ENCODE data around the gene FAM167B.
"Not testable (repeated sequence)": the region's sequence is repeated elsewhere in the genome, so short reads cannot be mapped to it uniquely, and the experiment has no call there.

FAM167B gene

DNA sequence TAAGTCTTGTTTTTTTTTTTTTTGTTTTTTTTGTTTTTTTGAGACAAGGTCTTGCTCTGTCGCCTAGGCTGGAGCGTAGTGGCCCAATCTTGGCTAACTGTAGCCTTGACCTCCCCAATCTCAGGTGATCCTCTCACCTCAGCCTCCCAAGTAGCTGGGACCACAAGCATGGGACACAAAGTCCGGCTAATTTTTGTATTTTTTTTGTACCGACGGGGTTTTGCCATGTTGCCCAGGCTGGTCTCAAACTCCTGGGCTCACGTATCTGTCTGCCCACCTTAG lies 10.1 kb downstream of the FAM167B start:
- DNase-seq (ENCODE audit: low read depth in 2 of 2): no peak

DNA sequence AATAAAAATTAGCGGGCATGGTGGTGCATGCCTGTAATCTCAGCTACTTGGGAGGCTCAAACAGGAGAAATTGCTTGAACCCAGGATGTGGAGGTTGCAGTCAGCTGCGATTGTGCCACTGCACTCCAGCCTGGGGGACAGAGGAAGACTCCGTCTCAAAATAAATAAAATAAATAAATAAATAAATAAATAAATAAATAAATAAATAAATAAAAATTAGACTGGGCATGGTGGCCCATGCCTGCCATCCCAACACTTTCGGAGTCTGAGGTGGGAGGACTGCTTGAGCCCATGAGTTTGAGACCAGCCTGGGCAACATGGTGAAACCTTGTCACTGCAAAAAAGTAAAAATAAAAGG lies 16.2 kb downstream of the FAM167B start:
- DNase-seq (ENCODE audit: low read depth in 2 of 2): not testable (repeated sequence)

DNA sequence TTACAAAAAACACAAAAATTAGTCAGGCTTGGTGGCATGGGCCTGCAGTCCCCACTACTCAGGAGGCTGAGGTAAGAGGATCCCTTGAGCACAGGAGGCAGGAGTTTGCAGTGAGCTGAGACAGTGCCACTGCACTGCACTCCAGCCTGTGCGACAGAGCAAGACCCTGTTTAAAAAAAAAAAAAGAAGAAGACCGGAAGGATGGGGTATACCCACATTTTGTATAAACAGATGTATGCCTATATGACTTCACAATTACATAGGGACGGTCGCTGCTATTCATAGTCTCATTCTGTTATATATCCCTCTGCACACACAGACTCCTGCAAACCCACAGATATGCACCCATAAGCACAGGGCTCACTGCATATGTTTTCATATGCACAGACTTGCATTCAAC lies 16.7 kb downstream of the FAM167B start:
- DNase-seq (ENCODE audit: low read depth in 2 of 2): no peak

DNA sequence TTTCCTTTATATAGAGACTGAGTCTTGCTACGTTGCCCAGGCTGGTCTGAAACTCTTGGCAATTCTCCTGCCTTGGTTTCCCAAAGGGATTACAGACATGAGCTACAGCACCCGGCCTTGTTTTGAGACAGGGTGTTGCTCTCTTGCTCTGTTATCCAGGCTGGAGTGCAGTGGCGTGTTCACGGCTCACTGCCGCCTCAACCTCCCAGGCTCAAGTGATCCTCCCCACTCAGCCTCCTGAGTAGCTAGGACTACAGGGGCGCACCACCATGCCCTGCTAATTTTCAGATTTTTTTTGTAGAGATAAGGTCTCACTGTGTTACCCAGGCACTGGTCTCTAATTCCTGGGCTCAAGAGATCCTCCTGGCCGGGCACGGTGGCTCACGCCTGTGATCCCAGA lies 18.8 kb downstream of the FAM167B start:
- no peak for DNase-seq (ENCODE audit: low read depth in 2 of 2)

DNA sequence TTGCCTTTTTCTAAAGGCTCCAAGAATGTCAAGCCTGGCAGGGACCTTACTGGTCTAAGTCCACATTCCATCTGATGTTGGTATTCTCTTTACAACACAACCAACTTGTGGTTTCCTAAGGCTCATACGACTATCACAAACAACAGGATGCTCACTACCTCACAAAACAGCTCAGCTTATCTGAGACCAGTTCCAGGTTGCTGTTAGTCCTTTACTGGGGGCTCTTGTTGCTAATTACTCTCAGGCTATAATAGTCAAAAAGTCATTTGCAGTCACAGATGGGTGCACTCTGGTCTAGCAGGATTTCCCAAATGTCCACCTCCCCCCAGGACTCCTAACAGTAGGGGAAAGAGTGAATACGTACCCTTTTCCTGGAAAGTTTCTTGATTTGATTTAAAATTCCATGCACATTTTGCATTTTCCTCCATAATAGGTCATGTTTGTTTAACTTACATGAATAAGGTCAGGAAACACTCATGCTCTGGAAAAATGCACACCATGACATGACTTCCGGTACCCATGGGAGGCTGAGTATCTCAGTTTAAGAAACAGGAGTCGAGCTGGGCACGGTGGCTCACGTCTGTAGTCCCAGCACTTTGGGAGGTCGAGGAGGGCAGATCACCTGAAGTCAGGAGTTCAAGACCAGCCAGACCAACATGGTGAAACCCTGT lies 20.0 kb downstream of the FAM167B start:
- no peak for DNase-seq (ENCODE audit: low read depth in 2 of 2)

DNA sequence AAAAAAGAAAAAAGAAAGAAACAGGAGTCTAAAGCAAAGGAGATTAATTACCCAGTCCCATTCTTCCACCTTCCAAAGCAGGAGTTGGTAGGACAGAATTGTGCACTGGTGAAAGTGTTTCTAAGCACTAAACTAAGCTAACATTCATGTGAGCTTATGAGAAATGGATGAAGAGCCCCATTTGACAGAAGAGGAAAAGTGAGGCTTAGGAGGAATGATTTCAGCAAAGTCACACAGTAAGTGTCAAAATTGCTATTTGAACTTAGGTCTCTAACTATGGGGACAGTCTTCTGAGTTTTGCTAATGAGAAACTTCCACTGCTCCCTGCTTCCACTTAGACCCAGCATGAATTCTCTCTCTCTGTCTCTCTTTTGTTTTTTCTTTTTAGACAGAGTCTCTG lies 22.7 kb downstream of the FAM167B start:
- DNase-seq (ENCODE audit: low read depth in 2 of 2): no peak

DNA sequence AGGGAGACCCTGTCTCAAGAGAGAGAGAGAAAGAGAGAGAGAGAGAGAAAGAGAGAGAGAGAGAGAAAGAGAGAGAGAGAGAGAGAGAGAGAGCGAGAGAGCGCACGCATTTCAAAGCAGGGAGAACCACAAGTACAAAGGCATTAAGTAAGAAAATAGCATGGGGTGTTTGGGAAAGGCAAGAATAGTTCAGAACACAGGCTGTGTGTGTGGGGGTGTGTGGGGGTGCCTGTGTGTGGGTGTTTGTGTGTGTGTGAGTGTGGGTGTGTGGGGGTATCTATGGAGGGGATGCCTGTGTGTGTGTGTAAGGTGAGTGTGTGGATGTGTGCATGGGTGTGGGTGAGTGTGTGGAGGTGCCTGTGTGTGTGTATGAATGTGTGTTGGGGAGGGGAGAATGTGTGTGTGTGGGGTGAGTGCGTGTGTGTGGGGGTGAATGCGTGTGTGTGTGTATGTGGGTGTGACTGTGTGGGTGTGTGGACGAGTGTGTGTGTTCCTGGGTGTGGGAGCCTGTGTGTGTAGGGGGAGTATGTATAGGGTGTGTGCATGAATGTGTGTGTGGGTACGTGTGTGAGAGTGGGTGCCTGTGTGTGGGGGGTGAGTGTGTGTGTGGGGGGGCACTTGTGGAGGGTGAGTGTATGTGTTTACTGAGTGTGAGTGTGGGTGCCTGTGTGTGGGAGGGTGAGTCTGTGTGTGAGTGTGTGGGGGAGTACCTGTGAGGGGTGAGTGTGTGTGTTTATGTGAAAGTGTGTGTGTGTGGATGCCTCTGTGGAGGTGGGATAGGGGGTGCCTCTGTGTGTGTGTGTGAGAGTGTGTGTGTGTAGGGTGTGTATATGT lies 25.8 kb downstream of the FAM167B start:
- DNase-seq (ENCODE audit: low read depth in 2 of 2): no peak

DNA sequence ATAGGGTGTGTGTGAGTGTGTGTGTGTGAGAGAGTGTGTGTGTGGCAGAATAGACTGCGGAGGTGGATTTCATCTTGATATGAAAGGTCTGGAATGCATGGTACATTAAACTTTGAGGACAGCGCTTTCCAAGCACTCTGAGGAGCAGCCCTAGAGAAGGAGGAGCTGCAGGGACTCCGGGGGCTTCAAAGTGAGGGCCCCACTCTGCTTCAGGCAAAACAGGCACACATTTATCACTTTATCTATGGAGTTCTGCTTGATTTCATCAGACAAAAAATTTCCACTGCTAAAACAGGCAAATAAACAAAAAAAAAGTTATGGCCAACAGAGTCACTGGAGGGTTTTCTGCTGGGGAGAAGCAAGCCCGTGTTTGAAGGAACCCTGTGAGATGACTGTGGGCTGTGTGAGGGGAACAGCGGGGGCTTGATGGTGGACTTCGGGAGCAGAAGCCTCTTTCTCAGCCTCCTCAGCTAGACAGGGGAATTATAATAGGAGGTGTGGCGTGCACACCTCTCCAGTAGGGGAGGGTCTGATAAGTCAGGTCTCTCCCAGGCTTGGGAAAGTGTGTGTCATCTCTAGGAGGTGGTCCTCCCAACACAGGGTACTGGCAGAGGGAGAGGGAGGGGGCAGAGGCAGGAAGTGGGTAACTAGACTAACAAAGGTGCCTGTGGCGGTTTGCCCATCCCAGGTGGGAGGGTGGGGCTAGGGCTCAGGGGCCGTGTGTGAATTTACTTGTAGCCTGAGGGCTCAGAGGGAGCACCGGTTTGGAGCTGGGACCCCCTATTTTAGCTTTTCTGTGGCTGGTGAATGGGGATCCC lies 26.6 kb downstream of the FAM167B start:
- peak; percentile 68 to 90 for DNase-seq (ENCODE audit: low read depth in 2 of 2)

DNA sequence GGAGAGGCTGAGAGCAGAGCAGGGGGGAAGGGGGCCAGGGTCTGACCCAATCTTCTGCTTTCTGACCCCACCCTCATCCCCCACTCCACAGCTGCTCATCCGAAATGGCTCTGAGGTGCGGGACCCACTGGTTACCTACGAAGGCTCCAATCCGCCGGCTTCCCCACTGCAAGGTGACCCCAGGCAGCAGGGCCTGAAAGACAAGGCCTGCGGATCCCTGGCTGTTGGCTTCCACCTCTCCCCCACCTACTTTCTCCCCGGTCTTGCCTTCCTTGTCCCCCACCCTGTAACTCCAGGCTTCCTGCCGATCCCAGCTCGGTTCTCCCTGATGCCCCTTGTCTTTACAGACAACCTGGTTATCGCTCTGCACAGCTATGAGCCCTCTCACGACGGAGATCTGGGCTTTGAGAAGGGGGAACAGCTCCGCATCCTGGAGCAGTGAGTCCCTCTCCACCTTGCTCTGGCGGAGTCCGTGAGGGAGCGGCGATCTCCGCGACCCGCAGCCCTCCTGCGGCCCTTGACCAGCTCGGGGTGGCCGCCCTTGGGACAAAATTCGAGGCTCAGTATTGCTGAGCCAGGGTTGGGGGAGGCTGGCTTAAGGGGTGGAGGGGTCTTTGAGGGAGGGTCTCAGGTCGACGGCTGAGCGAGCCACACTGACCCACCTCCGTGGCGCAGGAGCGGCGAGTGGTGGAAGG lies 27.8 kb downstream of the FAM167B start:
- DNase-seq (ENCODE audit: low read depth in 2 of 2): no peak

DNA sequence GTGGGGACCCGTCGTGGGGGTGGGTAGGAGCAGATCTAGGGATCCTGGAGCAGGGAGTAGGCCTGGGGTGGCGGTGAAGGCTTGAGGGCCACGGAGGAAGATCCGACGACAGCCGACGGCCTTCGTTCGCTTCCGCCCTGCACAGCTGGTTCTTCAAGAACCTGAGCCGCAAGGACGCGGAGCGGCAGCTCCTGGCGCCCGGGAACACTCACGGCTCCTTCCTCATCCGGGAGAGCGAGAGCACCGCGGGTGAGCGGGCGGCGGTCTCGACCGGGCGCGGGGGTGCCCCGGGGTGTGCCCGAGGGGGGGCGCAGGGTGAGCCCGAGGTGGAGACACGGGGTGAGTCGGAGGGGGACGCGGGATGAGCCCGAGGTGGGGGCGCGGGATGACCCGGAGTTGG lies 28.4 kb downstream of the FAM167B start:
- no peak for DNase-seq (ENCODE audit: low read depth in 2 of 2)

DNA sequence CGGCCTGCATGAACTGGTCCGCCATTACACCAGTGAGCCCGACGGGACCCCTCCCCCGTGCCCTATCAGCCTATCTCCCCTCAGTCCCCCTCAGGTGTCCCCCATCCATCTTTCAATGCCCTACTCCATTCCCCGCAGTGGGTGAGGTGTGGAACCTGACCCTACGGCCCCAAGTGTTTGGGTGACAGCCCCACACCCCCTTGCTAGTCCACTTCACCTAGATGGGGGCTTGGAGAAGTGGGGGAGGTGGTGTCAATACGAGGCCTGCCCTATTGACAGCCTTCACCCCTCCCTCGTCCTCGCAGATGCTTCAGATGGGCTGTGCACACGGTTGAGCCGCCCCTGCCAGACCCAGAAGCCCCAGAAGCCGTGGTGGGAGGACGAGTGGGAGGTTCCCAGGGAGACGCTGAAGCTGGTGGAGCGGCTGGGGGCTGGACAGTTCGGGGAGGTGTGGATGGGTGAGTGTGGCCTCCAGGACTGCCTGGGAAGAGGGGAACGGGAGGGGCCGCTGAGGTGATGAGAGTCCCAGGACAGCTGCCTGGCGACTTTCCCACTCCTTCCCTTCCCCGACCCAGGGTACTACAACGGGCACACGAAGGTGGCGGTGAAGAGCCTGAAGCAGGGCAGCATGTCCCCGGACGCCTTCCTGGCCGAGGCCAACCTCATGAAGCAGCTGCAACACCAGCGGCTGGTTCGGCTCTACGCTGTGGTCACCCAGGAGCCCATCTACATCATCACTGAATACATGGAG lies 29.2 kb downstream of the FAM167B start:
- DNase-seq (ENCODE audit: low read depth in 2 of 2): no peak

DNA sequence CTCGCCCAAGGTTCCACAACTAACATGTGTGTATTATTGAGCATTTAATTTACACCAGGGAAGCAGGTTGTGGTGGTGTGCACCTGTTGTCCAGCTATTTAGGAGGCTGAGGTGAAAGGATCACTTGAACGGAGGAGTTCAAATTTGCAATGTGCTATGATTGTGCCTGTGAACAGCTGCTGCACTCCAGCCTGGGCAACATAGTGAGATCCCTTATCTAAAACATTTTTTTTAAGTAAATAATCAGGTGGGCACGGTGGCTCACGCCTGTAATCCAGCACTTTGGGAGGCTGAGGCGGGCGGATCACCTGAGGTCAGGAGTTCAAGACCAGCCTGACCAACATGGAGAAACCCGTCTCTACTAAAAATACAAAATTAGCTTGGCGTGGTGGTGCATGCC lies 37.8 kb downstream of the FAM167B start:
- not testable (repeated sequence) for DNase-seq (ENCODE audit: low read depth in 2 of 2)

DNA sequence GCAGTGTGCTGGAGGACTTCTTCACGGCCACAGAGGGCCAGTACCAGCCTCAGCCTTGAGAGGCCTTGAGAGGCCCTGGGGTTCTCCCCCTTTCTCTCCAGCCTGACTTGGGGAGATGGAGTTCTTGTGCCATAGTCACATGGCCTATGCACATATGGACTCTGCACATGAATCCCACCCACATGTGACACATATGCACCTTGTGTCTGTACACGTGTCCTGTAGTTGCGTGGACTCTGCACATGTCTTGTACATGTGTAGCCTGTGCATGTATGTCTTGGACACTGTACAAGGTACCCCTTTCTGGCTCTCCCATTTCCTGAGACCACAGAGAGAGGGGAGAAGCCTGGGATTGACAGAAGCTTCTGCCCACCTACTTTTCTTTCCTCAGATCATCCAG lies 38.6 kb downstream of the FAM167B start:
- DNase-seq (ENCODE audit: low read depth in 2 of 2): no peak

DNA sequence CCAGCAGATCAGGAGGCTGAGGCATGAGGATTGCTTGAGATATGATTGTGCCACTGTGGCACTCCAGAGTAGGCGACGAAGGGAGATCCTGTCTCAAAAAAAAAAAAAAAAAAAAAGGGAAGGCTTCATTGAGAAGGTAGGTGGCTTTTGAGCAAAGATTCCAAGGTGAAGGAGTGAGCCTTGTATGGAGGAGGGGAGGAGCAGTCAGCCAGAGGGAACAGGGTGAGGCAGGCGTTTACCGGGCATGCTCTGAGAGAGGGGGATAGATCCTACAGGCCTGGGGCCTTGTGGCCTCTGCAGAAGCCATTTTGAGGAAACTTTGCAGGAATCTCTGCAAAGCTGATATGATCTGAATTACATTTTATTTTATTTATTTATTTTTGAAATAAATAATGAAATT lies 39.7 kb downstream of the FAM167B start:
- DNase-seq (ENCODE audit: low read depth in 2 of 2): no peak

DNA sequence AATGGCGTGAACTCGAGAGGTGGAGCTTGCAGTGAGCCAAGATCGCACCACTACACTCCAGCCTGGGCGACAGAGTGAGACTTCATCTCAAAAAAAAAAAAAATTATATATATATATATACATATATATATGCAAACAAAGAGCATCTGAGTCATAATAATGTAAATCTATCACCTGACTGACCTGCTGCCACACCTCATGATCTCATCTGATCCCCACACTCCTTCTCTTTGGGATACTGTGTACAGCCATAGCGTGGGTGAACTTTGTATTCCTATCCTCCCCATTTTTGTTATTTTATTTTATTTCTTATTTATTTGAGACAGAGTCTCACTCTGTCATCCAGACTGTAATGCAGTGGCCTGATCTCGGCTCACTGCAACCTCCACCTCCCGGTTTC lies 42.2 kb downstream of the FAM167B start:
- DNase-seq (ENCODE audit: low read depth in 2 of 2): no peak

DNA sequence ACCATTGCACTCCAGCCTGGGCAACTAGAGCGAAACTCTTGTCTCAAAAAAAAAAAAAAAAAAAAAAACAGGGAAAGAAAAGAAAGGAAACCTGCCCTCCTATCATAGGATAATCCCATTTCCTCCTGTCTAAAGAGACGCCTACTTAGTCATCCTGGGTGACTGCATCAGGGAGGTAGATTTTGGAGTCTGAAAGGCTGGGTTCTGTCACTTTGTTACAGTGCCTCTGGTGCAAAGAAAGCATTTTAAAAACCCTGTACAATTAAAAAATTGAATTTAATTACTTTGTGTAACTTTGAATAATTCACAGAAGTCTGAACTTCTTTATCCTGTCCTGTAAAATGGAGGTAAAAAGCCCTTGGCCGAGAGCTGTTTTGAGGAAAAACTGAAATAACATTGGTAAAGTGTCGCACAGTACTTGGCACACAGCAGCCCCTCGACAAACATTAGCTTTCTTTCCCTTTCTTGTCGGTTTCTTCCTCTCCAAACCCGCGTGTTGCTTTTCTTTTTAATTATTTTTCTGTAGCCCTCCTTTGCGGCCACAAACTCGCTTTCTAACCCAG lies 44.2 kb downstream of the FAM167B start:
- no peak for DNase-seq (ENCODE audit: low read depth in 2 of 2)

DNA sequence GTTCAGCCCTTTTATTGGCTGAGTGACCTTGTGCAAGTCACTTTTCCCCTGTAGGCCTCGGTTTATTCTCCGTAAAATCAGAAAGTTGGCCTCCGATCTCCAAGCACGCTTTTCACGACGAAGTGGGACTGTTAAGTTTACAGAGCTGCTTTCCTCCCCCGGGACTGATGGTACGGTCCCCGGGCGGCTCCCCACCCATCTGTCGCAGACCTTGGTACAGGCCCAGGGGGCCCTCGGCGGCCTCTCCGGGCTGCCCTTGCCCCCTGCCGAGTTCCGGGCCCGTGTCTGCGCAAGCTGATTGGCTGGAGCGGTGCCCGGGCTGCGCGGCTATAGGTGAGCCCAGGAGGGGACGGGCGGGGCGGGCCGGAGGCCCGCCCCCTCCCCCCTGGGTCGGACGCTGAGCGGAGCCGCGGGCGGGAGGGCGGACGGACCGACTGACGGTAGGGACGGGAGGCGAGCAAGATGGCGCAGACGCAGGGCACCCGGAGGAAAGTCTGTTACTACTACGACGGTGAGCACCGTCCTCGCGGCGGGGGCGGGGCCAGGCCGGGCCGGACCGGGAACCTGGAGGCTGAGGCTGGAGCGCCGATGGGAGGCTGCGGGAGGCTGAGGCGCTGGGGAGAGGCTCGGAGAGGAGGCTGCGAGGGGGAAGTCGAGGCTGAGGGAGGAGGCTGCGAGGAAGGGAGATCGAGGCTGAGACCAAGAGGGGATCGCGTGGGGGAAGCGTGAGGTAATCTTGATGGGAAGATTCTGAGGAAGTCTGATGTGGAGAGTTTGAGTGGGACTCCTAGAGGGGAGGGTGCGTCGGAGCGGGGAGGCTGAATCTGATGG lies 44.9 kb downstream of the FAM167B start, which contains the start of gene HDAC1:
HDAC1 (plus strand) TSS at position 376 of the 831 bp plus-strand sequence; CDS start at position 463, 87 bp downstream.
- peak; percentile 91 to 94 for DNase-seq (ENCODE audit: low read depth in 2 of 2)

DNA sequence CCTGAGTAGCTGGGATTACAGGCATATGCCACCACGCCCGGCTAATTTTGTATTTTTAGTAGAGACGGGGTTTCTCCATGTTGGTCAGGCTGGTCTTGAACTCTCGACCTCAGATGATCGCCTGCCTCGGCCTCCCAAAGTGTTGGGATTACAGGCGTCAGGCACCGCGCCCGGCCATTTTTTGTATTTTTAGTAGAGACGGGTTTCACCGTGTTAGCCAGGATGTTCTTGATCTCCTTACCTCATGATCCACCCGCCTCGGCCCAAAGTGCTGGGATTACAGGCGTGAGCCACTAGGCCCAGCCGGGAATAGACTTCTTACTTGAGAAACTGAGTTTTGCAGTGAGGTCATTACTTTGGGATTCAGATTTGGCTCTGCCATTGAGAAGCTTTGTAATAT lies 51.2 kb downstream of the FAM167B start:
- not testable (repeated sequence) for DNase-seq (ENCODE audit: low read depth in 2 of 2)
